A204.1 (cell line): Measurements from ENCODE around the gene CRYZL1.
"Not testable (repeated sequence)": the region's sequence is repeated elsewhere in the genome, so short reads cannot be mapped to it uniquely, and the experiment has no call there.

Source experiments
- FAIRE-seq: peaks from 2 replicates; lab custom pipeline; 2012; peaks lifted over from hg19 to GRCh38; lab: Jason Lieb, UNC

CRYZL1 gene

DNA sequence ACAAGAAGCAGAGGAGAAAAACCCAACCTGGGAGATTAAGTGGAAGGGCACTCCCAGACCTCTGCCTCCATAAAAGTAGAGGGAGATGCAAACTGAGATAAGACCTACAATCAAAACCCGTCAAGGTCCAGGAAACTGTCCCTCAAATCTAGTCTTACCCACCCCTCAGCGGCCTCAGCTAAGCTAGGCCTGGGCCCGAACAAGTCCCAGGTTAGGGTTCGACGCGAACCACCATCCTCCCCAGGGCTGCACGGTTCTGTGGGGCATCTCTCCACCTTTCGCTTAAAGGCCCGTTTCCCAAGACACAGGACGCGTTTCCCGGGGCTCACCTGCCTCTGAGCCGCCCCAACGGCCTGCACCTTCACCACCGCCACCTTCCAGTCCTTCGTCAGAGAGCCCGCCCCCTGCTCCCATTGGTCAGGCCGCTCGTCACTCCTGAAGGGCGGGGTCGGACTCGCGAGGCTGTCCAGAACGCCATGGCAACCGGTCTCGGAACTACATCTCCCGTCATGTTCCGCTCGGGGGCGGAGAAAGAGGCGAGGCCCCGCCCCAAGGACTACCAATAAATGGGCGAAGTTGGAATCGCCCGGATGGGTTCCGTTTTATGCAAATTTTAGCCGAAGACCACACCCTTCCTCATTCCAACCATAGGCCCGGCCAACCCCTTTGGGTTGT is at the start of gene CRYZL1:
CRYZL1 (minus strand) TSS at position 390 of the 675 bp plus-strand sequence. CDS start 10,190 bp downstream, outside the sequence.
- peak; percentile 99 for FAIRE-seq

DNA sequence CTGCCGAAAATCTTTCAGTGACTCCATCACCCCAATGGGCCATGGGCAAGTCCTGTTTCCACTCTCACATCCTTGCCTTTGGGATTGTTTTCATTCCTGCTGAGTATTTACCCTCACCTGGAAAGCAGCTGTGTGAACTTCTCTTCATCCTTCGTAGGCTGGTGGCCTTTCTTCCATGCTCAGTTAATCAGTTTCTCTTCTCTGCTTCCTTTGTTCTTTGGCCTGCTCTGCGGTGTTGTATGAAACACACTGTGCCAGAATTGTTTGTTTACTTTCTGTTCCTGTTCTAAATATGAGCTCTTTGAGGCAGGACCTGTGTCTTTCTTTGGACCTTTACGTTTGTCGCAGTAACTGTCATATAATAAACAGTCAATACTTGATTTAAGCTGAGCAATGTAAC is 49.3 kb upstream of the CRYZL1 start:
- no peak for FAIRE-seq

- FAIRE-seq, result no peak
Measured at GRCh38 chr21:33688353-33688752, 46.8 kb upstream of the CRYZL1 start.

DNA sequence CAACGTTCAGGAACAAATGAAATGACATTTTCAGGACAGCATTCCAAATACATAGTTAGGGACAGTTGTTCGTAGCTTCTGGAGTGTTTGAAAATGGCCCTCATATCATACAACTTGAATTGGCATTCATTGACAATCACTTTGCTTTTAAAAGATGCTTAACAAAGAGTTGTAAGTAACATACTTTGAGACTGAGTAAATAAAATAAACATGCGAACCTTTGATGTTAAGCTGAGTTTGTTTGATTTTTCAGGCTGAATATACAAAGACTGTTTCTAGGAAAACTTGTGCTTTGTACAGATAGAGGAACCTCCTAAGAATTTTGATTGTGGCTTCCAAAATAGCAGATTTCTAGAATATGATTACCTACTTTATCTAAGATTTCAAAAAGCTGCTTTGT is 46.1 kb upstream of the CRYZL1 start:
- FAIRE-seq, result no peak

GRCh38 chr21:33686386-33686785 is 44.8 kb upstream of the CRYZL1 start:
- no peak for FAIRE-seq

- FAIRE-seq, result no peak
Measured at GRCh38 chr21:33685613-33686197, 44.2 kb upstream of the CRYZL1 start.

DNA sequence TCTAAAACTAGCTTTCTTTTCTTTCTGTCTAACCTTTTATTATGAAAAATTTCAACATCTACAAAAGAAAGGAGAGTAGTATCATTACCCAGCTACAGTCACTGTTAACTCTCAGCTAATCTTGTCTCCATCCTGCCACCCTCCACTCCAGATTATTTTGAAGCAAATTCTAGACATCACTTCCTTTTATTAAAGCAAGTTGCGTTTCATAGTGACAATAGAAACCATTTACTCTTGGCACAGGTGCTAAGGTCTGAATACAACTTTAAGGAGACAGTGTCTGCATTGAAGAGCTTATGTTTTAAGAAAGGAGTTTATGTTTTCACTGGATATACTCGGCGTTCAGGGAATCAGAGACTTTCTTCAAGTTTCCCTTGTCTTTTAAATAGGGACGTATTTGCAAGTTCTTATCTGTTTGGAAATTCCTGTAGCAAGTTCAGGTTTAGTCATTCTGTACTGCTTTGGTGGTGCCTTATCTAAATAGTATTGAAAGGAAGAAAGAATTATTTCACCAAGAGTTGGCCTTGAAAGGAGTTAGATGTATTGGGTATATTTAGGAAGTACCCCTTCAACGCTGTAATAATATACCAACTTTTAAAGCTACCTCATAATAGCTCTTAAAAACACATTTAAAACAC is 43.5 kb upstream of the CRYZL1 start:
- no peak for FAIRE-seq

- FAIRE-seq, result no peak
Measured at GRCh38 chr21:33684068-33684467, 42.5 kb upstream of the CRYZL1 start.

- no peak for FAIRE-seq
Measured at GRCh38 chr21:33682992-33683627, 41.6 kb upstream of the CRYZL1 start.

GRCh38 chr21:33680870-33681269 is 39.3 kb upstream of the CRYZL1 start:
- FAIRE-seq, result no peak

GRCh38 chr21:33677450-33677849 is 35.9 kb upstream of the CRYZL1 start:
- FAIRE-seq, result no peak

- FAIRE-seq, result not testable (repeated sequence)
Measured at GRCh38 chr21:33676666-33677065, 35.1 kb upstream of the CRYZL1 start.

DNA sequence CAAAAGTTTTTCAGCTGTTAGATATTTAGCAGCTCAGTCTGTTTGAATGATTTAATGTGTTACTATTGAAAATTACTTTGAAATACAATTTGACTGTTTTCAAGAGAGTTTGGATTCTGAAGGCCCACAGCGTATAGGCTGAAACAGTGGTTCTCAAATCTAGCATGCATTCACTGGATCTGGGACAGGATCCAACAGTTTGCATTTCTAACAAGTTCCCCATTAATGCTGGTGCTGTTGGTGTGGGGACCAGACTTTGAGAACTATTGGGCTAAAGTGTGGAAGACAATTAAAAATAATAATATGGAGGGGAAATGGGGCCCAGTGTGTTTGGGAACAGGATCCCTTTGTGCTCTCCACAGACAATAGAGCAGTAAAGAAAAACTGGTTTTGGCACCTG is 32.7 kb upstream of the CRYZL1 start:
- FAIRE-seq, result no peak

GRCh38 chr21:33673473-33673872 is 31.9 kb upstream of the CRYZL1 start:
- FAIRE-seq, result no peak

DNA sequence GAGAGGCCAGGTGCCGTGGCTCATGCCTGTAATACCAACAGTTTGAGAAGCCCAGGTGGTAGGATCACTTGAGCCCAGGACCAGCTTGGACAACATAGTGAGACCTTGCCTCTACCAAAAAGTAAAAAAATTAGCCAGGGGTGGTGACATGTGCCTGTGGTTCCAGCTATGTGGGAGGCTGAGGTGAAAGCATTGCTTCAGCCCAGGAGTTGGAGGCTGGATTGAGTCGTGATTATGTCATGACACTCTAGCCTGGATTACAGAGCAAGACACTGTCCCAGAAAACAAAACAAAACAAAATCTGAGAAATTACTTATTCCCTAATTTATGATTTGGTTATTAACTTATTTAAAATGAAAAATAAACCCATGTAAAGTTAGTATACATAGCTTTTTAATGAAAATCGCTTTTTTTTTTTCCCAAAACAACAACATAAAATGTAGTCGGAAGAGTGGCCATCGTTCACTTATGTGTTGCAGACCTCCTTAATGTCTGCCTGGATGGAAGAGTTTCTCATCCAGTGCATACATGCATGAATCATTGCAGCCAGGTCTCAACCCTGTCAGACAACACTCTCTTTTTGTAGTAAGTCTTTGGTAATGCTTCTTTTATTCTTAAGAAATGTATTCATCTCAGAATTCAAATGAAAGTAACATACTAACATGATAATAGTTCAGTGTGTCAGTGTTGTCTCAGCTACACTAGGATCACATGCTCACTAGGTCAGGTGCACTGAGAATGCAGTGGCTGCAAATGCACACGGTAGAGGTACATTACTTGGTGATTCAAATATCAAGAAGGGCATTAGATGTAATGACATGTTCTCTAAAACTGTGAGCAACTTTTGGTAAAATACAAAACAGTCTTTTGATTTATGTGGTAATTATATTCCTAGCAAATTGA is 28.8 kb upstream of the CRYZL1 start:
- no peak for FAIRE-seq

GRCh38 chr21:33668620-33669019 is 27.1 kb upstream of the CRYZL1 start:
- FAIRE-seq, result no peak

DNA sequence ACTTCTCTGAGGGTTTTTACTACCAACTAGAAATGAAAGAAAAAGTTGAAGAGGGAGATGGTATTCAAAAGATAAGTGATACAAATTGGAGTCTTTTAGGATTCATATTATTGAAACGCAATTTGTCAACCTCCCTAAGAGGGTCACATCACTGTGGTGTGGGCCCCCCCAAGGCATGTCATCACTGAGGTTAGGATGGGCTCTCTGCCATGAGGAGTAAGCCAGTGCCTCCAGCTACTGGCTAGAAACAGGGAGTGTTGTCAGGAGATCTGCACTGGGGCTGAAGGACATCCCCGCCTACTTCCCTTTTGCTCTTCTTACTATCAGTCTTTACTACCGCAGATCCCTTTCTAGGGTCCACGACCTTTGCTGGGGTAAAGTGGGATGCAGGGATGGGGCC is 26.6 kb upstream of the CRYZL1 start:
- FAIRE-seq, result no peak

- no peak for FAIRE-seq
Measured at GRCh38 chr21:33667636-33668035, 26.1 kb upstream of the CRYZL1 start.

DNA sequence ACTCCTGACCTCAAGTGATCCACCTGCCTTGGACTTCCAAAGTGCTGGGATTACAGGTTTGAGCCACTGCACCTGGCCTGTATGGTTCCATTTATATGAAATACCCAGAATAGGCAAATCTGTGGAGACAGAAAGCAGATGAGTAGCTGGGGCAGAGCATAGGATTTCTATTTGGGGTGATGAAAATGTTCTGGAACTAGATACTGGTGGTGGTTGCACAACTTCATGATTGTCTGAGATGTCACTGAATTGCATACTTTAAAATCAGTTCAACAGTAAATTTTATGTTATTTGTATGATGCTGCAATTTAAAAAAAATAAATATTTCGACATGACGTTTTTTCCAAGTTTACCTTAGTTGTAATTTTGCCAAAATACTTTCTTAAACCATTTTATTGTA is 24.6 kb upstream of the CRYZL1 start:
- no peak for FAIRE-seq

GRCh38 chr21:33664135-33664534 is 22.6 kb upstream of the CRYZL1 start:
- no peak for FAIRE-seq

GRCh38 chr21:33663241-33663640 is 21.7 kb upstream of the CRYZL1 start:
- FAIRE-seq, result no peak

- no peak for FAIRE-seq
Measured at GRCh38 chr21:33662046-33662445, 20.5 kb upstream of the CRYZL1 start.
